ENCODE results near the gene SCARB1. TPM values are rescaled to one million over a fixed set of nuclear protein-coding genes. Genes with fewer than 3 reads are reported as not detected.

The SCARB1 gene
- total RNA-seq, 1 experiment from 2014 or later, result 31.3 TPM

GRCh38 chr12:124800506-124800905, 63.2 kb downstream of the SCARB1 start:
- Mint-ChIP-seq H3K4me3 (no peak overlapping the region), H3K36me3 (ENCODE audit: insufficient read depth in 1 of 3, low read depth in 3 of 3) (peaks cover 8 to 46% (median 27%) of the 10 kb centered on the region in 3 experiments; a peak in 6 of 7 replicates), H3K4me1 (peaks cover 17 to 28% of the 10 kb centered on the region in 2 experiments), H3K27ac (peak overlapping the region in 2 of 3 experiments; percentile 19 to 83; a peak in 2 of 7 replicates), H3K9me3 (no peaks in the 10 kb centered on the region), H3K27me3 (ENCODE audit: low read depth) (no peaks in the 10 kb centered on the region)
- Histone ChIP-seq H4K5ac (ENCODE audit: insufficient read length, low read depth, low read length) (no peak overlapping the region), H3K27me3 (ENCODE audit: insufficient read depth, low read length) (no peaks in the 10 kb centered on the region), H3K18ac (ENCODE audit: insufficient read length, low read depth, low read length) (no peak overlapping the region), H3K4me1 (ENCODE audit: insufficient read depth, low read length) (peaks cover 8% of the 10 kb centered on the region), H2BK12ac (ENCODE audit: insufficient read length, low read depth, low read length) (no peak overlapping the region), H3K23ac (ENCODE audit: insufficient read length, low read depth, low read length) (no peak overlapping the region), H4K8ac (replicated peaks; ENCODE audit: insufficient read length, low read depth, low read length) (no peak overlapping the region), H2BK15ac (ENCODE audit: low read depth, low read length) (no peak overlapping the region), H3K4ac (ENCODE audit: low read depth, low read length) (no peak overlapping the region), H2BK20ac (ENCODE audit: low read depth, low read length, poor library complexity, severe bottlenecking) (no peak overlapping the region), H3K4me2 (ENCODE audit: insufficient read depth, insufficient read length, low read length) (no peak overlapping the region), H2AK5ac (ENCODE audit: insufficient read length, low read length) (no peak overlapping the region), H2BK5ac (ENCODE audit: insufficient read length, low read length) (no peak overlapping the region), H2AFZ (ENCODE audit: low read length) (no peak overlapping the region), H3K14ac (ENCODE audit: insufficient read depth, low read length) (no peak overlapping the region), H3K9ac (ENCODE audit: extremely low read depth, insufficient read length, low read length) (no peak overlapping the region), H3K79me2 (ENCODE audit: insufficient read depth, low read length) (no peaks in the 10 kb centered on the region), H4K20me1 (ENCODE audit: control insufficient read depth, insufficient read depth, insufficient read length) (no peaks in the 10 kb centered on the region), H3T11ph (ENCODE audit: low read length) (no peak overlapping the region), H3K56ac (ENCODE audit: insufficient read length, low read depth, low read length) (no peak overlapping the region), H4K91ac (ENCODE audit: insufficient read length, low read depth, low read length) (no peak overlapping the region), H3K23me2 (ENCODE audit: insufficient read length, low read depth, low read length, poor library complexity, severe bottlenecking) (no peaks in the 10 kb centered on the region), H3K79me1 (ENCODE audit: insufficient read depth, low read depth, low read length, poor library complexity, severe bottlenecking) (no peaks in the 10 kb centered on the region), H2BK120ac (ENCODE audit: low read depth, low read length, poor library complexity, severe bottlenecking) (no peak overlapping the region), H3K9me3 (ENCODE audit: control insufficient read depth, low read depth, low read length) (no peaks in the 10 kb centered on the region), H3K27ac (ENCODE audit: insufficient read length, low read depth, low read length) (no peak overlapping the region)
- no peak for DNase-seq
- TF ChIP-seq, protein P1, sequence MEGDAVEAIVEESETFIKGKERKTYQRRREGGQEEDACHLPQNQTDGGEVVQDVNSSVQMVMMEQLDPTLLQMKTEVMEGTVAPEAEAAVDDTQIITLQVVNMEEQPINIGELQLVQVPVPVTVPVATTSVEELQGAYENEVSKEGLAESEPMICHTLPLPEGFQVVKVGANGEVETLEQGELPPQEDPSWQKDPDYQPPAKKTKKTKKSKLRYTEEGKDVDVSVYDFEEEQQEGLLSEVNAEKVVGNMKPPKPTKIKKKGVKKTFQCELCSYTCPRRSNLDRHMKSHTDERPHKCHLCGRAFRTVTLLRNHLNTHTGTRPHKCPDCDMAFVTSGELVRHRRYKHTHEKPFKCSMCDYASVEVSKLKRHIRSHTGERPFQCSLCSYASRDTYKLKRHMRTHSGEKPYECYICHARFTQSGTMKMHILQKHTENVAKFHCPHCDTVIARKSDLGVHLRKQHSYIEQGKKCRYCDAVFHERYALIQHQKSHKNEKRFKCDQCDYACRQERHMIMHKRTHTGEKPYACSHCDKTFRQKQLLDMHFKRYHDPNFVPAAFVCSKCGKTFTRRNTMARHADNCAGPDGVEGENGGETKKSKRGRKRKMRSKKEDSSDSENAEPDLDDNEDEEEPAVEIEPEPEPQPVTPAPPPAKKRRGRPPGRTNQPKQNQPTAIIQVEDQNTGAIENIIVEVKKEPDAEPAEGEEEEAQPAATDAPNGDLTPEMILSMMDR (conservative IDR thresholded peaks at IDR 0.05), result no peak
- WGBS (ENCODE audit: extremely low coverage, insufficient read length, low lambda C conversion rate), result no CpG with 5 or more reads among the region's 12 CpGs
